Adrenal gland (tissue), 12 donors: Measurements from ENCODE around the gene WDR47. TPM values are rescaled to one million over a fixed set of nuclear protein-coding genes. Genes with fewer than 3 reads are reported as not detected.
"Not testable (repeated sequence)": the region's sequence is repeated elsewhere in the genome, so short reads cannot be mapped to it uniquely, and the experiment has no call there.

Source experiments
- DNase-seq, 7 donors: peaks; one replicate each; pipeline ENCODE4 v3.0.0-alpha.2; 2019 to 2020
- H3K27ac ChIP-seq, 5 donors: fragments of 200-600 bp; sonication (generic) in 4 of 5; 1 replicate in 3 of 5; 2 replicates in 2 of 5; pipeline versions ENCODE4 v1.5.1 to v1.8.0; 2016 to 2020; ENCODE audit warnings: mild to moderate bottlenecking in 1 of 5
- H3K27me3 ChIP-seq: fragments of 200-600 bp; 2 replicates; pipeline ENCODE4 v1.8.0; 2021
- H3K36me3 ChIP-seq, 2 donors: fragments of 200-600 bp; replicated peaks in 1 of 2; 1 replicate in 1 of 2; 2 replicates in 1 of 2; pipeline versions ENCODE4 v1.5.1 to v1.8.0; 2018 to 2022
- H3K4me1 ChIP-seq, 2 donors: fragments of 200-600 bp; replicated peaks in 1 of 2; 1 replicate in 1 of 2; 2 replicates in 1 of 2; pipeline versions ENCODE4 v1.5.1 to v1.8.0; 2018 to 2021
- H3K4me3 ChIP-seq, 4 donors: fragments of 200-600 bp; sonication (generic) in 3 of 4; one replicate each; pipeline ENCODE4 v1.5.1; 2016 to 2018
- H3K9me3 ChIP-seq, 3 donors: fragments of 200-600 bp; sonication (generic) in 1 of 3; replicated peaks in 1 of 3; 1 replicate in 2 of 3; 2 replicates in 1 of 3; pipeline versions ENCODE4 v1.5.1 to v1.8.0; 2016 to 2021
- CTCF ChIP-seq, 6 experiments: fragments of 450-650 bp in 4 of 6; fragments of 200-600 bp in 2 of 6; sonication (generic) in 1 of 6; IDR thresholded peaks; 1 replicate in 5 of 6; 2 replicates in 1 of 6; pipeline versions ENCODE4 v1.5.1 to v1.8.0; 2016 to 2021; ENCODE audit warnings: antibody characterized with exemption in 6 of 6, mild to moderate bottlenecking in 2 of 6, moderate library complexity in 1 of 6
- POLR2A ChIP-seq, 2 donors: fragments of 450-650 bp; IDR thresholded peaks; one replicate each; pipeline ENCODE4 v1.6.1; 2017; ENCODE audit warnings: antibody characterized with exemption in 2 of 2, mild to moderate bottlenecking in 2 of 2, moderate library complexity in 1 of 2
- WGBS, 4 donors: extraction: QIAGEN DNeasy Blood & Tissue Kit in 2 of 4; methylation state at CpG; one replicate each; pipeline versions ENCODE4 v1.1.5 to v1.1.7; 2013 to 2017; 5-methylcytosine and 5-hydroxymethylcytosine counted together
- intact Hi-C, 2 donors: fragments of 100-400 bp; cut with DNase I; formaldehyde crosslinking; loops; one replicate each; pipeline versions ENCODE4 v1.14.1 to v1.15.0; 2022 to 2023
- polyA plus RNA-seq, 3 donors: library from polyadenylated mRNA; stranded (reverse); fragments of 200-250 nt in 2 of 3; fragments of 350-450 nt in 1 of 3; fragmentation: Illumina TruSeq in 1 of 3; extraction: RNeasy Lipid Tissue Mini Kit (QIAGEN cat#74804) in 1 of 3; gene quantifications; one replicate each; pipeline ENCODE4 v1.2.3, GENCODE V29; 2013 to 2014
- total RNA-seq, 9 donors: library from RNA; depleted of rRNA in 4 of 9; stranded (reverse); fragments of >200 nt in 4 of 9; fragments of 120-200 nt in 1 of 9; fragmentation: NEBNext Ultra II Directional in 1 of 9; extraction: Animal tissue kit (Norgen Biotek cat#: 25700) in 1 of 9; gene quantifications; one replicate each; pipeline versions ENCODE4 v1.1.0 to v1.2.4, GENCODE V29; 2013 to 2023
- donor health status: healthy with polysubstance abuse.
- donor health status: Bipolar disorder and iron deficiency.
- donor health status: DM: yes; HTN: yes; CAD: no.
- donor health status: DM: no; HTN: no; CAD: no.
- donor health status: DM: no; HTN: no; CAD: no.
- donor health status: DM: yes; HTN: yes; CAD: no.

WDR47 gene
- total and polyA plus RNA-seq, 12 donors: 2.4 to 16.0 (median 10.9) TPM

- TF ChIP-seq CTCF (IDR thresholded peaks at IDR 0.05) (no peak), POLR2A (IDR thresholded peaks at IDR 0.05) (no peak)
- intact Hi-C loops: no loop called here
- WGBS, 4 donors: 85 to 92% (median 86%) methylated on average over 7 of the region's 7 CpGs
- H3K27ac ChIP-seq: no peak overlapping the region
- H3K4me3 ChIP-seq: no peak overlapping the region
- peaks cover 0 to 22% of the 10 kb centered on the region in 2 donors for H3K36me3 ChIP-seq
- DNase-seq: peak in 1 of 7 donors; percentile 39
- H3K9me3 ChIP-seq: no peaks in the 10 kb centered on the region
- no peaks in the 10 kb centered on the region for H3K27me3 ChIP-seq
- no peaks in the 10 kb centered on the region for H3K4me1 ChIP-seq
These were observed 18.8 kb upstream of the WDR47 start for GRCh38 chr1:109060707-109061106.

GRCh38 chr1:109059026-109059425 is 17.1 kb upstream of the WDR47 start:
- Histone ChIP-seq H3K36me3 (peaks cover 0 to 9% of the 10 kb centered on the region in 2 donors), H3K9me3 (no peaks in the 10 kb centered on the region), H3K4me1 (no peaks in the 10 kb centered on the region), H3K4me3 (no peak overlapping the region), H3K27me3 (no peaks in the 10 kb centered on the region), H3K27ac (no peak overlapping the region)
- intact Hi-C loops: no loop called here
- TF ChIP-seq POLR2A (IDR thresholded peaks at IDR 0.05): no peak
- TF ChIP-seq CTCF (IDR thresholded peaks at IDR 0.05): no peak
- DNase-seq: no peak

- Histone ChIP-seq H3K27ac (no peak overlapping the region), H3K36me3 (no peaks in the 10 kb centered on the region), H3K27me3 (no peaks in the 10 kb centered on the region), H3K4me3 (no peak overlapping the region), H3K9me3 (no peaks in the 10 kb centered on the region), H3K4me1 (no peaks in the 10 kb centered on the region)
- TF ChIP-seq CTCF (IDR thresholded peaks at IDR 0.05) (no peak), POLR2A (IDR thresholded peaks at IDR 0.05) (no peak)
- intact Hi-C loops: no loop called here
- 83 to 93% (median 89%) methylated on average over 3 of the region's 3 CpGs for WGBS, 4 donors
- no peak for DNase-seq
These were observed 14.2 kb upstream of the WDR47 start for GRCh38 chr1:109056064-109056463.

- H3K27me3 ChIP-seq, H3K9me3 ChIP-seq, intact Hi-C loops, H3K27ac ChIP-seq, H3K4me1 ChIP-seq, H3K36me3 ChIP-seq, H3K4me3 ChIP-seq: not testable (repeated sequence)
- whole genome bisulfite sequencing, 4 donors: 92 to 96% (median 95%) methylated on average over 3 of the region's 3 CpGs
- DNase-seq: peak in 1 of 7 donors; percentile 13
These were observed 10.2 kb upstream of the WDR47 start for GRCh38 chr1:109052145-109052544.

- TF ChIP-seq CTCF (IDR thresholded peaks at IDR 0.05) (no peak), POLR2A (IDR thresholded peaks at IDR 0.05) (no peak)
- no peak overlapping the region for H3K27ac ChIP-seq
- WGBS, 4 donors: 74 to 84% (median 76%) methylated on average over 7 of the region's 7 CpGs
- intact Hi-C loops: no loop called here
- peak in 1 of 7 donors; percentile 24 for DNase-seq
- H3K36me3 ChIP-seq: no peaks in the 10 kb centered on the region
- no peaks in the 10 kb centered on the region for H3K4me1 ChIP-seq
- no peaks in the 10 kb centered on the region for H3K9me3 ChIP-seq
- H3K4me3 ChIP-seq: no peak overlapping the region
- H3K27me3 ChIP-seq: no peaks in the 10 kb centered on the region
These were observed 8.5 kb upstream of the WDR47 start for GRCh38 chr1:109050228-109050995.
